NB4 (cell line): ENCODE data around the gene TPST1.

Experiments
- DNase-seq: peaks from one replicate; pipeline ENCODE4 v3.0.0; 2010; ENCODE audit warnings: low read depth
- H3K4me3 ChIP-seq: one replicate; pipeline ENCODE4 v1.5.1; 2011; ENCODE audit warnings: mild to moderate bottlenecking, low read depth, low read length, moderate library complexity
- MYC ChIP-seq: IDR thresholded peaks from 2 replicates; pipeline ENCODE4 v1.6.1; 2011; ENCODE audit warnings: low read depth, low read length
- POLR2A ChIP-seq: IDR thresholded peaks from 2 replicates; pipeline ENCODE4 v1.6.1; 2011; ENCODE audit warnings: mild to moderate bottlenecking; ENCODE audit not compliant: insufficient read length; ENCODE audit errors: extremely low read depth
- TF ChIP-seq, protein P1 (sequence below): IDR thresholded peaks from 2 replicates; pipeline ENCODE4 v1.6.1; 2011; ENCODE audit warnings: low read depth, low read length
- TF ChIP-seq, protein P2 (sequence below): IDR thresholded peaks from one replicate; pipeline ENCODE4 v1.5.1; 2012; ENCODE audit warnings: low read depth, low read length

TPST1 gene

DNA sequence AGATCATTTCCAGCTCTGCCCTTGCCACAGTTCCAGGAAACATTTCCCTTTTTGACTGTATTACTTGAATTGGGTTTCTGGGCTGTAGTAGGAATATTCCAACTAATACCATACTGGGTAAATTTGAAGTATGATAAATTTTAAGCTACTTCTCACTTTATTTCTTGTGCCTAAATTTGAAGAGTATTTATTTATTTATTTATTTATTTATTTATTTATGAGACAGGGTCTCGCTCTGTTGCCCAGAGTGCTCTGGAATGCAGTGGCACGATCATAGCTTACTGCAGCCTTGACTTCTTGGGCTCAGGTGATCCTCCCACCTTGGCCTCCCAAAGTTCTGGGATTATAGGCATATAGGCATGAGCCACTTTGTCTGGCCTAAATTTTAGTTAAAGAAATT, 105.5 kb downstream of the TPST1 start:
- TF ChIP-seq, protein P1, sequence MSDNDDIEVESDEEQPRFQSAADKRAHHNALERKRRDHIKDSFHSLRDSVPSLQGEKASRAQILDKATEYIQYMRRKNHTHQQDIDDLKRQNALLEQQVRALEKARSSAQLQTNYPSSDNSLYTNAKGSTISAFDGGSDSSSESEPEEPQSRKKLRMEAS: no peak
- no peak for TF ChIP-seq MYC
- no peak for TF ChIP-seq POLR2A
- TF ChIP-seq, protein P2, sequence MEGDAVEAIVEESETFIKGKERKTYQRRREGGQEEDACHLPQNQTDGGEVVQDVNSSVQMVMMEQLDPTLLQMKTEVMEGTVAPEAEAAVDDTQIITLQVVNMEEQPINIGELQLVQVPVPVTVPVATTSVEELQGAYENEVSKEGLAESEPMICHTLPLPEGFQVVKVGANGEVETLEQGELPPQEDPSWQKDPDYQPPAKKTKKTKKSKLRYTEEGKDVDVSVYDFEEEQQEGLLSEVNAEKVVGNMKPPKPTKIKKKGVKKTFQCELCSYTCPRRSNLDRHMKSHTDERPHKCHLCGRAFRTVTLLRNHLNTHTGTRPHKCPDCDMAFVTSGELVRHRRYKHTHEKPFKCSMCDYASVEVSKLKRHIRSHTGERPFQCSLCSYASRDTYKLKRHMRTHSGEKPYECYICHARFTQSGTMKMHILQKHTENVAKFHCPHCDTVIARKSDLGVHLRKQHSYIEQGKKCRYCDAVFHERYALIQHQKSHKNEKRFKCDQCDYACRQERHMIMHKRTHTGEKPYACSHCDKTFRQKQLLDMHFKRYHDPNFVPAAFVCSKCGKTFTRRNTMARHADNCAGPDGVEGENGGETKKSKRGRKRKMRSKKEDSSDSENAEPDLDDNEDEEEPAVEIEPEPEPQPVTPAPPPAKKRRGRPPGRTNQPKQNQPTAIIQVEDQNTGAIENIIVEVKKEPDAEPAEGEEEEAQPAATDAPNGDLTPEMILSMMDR: no peak
- no peak for DNase-seq
- no peak overlapping the region for H3K4me3 ChIP-seq

DNA sequence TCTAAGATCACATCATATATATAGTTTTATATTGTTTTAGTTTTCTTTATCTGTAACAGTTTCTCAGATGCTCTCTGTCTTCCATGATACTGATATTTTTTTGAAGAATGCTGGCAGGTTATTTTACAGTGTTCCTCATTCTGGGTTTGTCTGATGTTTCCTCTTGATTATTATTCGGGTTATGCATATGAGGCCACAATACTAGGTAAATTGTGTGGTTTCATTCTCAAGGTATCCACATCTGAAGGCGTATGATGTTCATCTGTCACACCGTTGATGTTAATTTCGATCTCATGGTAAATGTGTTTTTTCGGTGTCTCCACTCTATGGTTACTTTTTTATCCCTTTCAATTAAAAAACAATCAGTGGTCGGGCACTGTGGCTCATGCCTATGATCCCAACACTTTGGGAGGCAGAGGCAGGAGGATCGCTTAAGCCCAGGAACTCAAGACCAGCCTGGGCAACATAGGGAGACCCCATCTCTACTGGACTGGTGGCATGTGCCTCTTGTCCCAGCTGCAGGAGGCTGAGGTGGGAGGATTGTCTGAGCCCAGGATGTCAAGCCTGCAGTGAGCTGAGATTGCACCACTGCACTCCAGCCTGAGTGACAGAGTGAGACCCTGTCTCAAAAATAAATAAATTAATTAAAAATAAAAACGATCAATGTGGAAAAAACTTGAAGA, 108.9 kb downstream of the TPST1 start:
- no peak overlapping the region for H3K4me3 ChIP-seq
- no peak for DNase-seq
- TF ChIP-seq POLR2A (no peak), MYC (no peak)
- TF ChIP-seq, protein P1: no peak
- TF ChIP-seq, protein P2: no peak

DNA sequence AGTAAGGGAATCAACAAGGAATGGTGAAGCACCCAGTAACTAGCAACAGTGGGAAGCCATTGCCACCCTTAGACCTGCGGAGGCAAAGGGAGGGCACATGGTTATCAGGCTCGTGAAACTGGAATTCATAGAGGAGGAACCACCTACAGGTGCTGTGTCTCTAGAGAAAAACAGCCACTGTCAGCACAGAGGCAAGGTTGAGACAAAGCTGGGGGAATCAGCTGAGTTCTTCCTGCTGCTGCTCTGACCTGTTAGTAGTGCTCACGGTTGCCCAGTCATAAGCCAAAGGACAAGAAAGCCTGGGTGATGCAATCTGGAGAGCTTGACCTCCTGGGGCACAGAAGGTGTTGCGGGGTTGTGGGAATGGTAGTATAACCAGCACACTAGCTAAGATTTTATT, 110.1 kb downstream of the TPST1 start:
- TF ChIP-seq, protein P2: no peak
- H3K4me3 ChIP-seq: no peak overlapping the region

DNA sequence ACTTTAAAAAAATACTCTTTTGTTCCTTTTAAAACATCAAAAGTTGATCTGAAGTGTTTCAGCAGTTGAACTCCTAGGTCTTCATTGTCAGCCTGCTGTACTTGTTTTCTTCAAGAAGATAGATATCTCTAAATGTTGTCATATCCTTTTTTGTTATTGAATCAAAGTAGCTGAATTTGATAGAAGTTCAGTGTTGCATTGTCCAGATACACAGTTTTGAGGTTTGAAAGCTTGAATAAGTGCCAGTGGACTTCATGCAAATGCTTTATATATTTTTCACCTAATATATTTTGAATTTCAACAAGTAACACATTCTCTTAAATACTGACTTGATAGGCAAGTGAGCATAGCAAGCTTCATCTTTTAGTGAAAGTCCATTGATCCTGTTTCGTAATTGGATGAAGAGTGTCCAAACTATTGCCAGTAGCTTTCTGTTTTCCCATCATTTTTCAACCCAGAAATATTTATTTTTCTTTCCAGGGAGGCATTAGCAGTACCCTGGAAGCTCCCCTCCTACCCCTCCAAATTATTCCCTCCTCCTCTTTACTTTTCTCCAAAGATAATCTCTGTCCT, 114.4 kb downstream of the TPST1 start:
- no peak overlapping the region for H3K4me3 ChIP-seq
- TF ChIP-seq POLR2A (no peak), MYC (no peak)
- TF ChIP-seq, protein P1: no peak
- TF ChIP-seq, protein P2: no peak
- no peak for DNase-seq

More for the DNA sequence above, 110.1 kb downstream of the TPST1 start:
- peak; percentile 34 for DNase-seq

DNA sequence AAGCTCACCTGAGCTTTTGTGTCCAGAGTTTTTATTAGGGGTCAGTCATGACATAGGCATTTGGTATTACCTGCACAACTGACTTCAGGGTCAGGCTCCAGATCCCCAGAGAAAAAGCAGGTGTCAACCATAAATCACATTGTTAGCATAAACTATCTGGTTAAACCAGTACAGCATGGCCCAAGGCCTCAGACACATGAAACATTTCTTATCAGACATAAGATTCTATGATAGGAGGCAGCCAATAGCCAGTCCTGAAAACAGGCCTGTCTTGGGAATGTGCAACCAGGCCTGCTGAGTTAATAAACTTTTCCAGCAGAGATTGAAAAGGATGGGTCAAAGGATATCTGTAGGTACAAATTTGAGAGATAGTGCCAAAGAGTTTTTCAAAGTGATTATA, 116.1 kb downstream of the TPST1 start:
- TF ChIP-seq MYC (no peak), POLR2A (no peak)
- TF ChIP-seq, protein P2: no peak
- TF ChIP-seq, protein P1: no peak
- no peak overlapping the region for H3K4me3 ChIP-seq
- DNase-seq: no peak
